GM18517 (cell line): ENCODE results near the gene TNNC2.

ENCODE experiments used
- ATAC-seq: cut with Tn5 transposase; IDR thresholded peaks from one replicate; pipeline ENCODE4 v1.9.1; 2021; ENCODE audit warnings: mild to moderate bottlenecking, moderate library complexity; ENCODE audit not compliant: unreplicated experiment

The TNNC2 gene

GRCh38 chr20:45788351-45788750, 38.8 kb downstream of the TNNC2 start:
- ATAC-seq = no peak

GRCh38 chr20:45783656-45784294, 43.3 kb downstream of the TNNC2 start:
- ATAC-seq = no peak

- ATAC-seq = no peak
These were observed 44.2 kb downstream of the TNNC2 start for GRCh38 chr20:45782890-45783289.

- ATAC-seq = no peak
These were observed 45.7 kb downstream of the TNNC2 start for GRCh38 chr20:45781391-45781931.

GRCh38 chr20:45780159-45780558, 47.0 kb downstream of the TNNC2 start:
- no peak for ATAC-seq

GRCh38 chr20:45779011-45779915, 47.8 kb downstream of the TNNC2 start:
- no peak for ATAC-seq

GRCh38 chr20:45776931-45777330, 50.2 kb downstream of the TNNC2 start:
- ATAC-seq = no peak

- no peak for ATAC-seq
These were observed 51.7 kb downstream of the TNNC2 start for GRCh38 chr20:45775411-45775810.

GRCh38 chr20:45774945-45775344, 52.2 kb downstream of the TNNC2 start:
- no peak for ATAC-seq
